ENCODE data around the gene WDR48.

Gene WDR48

GRCh38 chr3:39101022-39101689, 49.3 kb downstream of the WDR48 start:
- no peak for DNase-seq (ENCODE audit: low read depth, low spot score)

- DNase-seq (ENCODE audit: low read depth, low spot score), result no peak
Measured at GRCh38 chr3:39102504-39103323, 50.9 kb downstream of the WDR48 start.

GRCh38 chr3:39103324-39103693, 51.5 kb downstream of the WDR48 start:
- no peak for DNase-seq (ENCODE audit: low read depth, low spot score)

GRCh38 chr3:39103791-39104552, 52.2 kb downstream of the WDR48 start:
- no peak for DNase-seq (ENCODE audit: low read depth, low spot score)

- no peak for DNase-seq (ENCODE audit: low read depth, low spot score)
Measured at GRCh38 chr3:39104961-39105686, 53.3 kb downstream of the WDR48 start.

GRCh38 chr3:39105687-39106063, 53.9 kb downstream of the WDR48 start:
- no peak for DNase-seq (ENCODE audit: low read depth, low spot score)

GRCh38 chr3:39106281-39106811, 54.5 kb downstream of the WDR48 start:
- no peak for DNase-seq (ENCODE audit: low read depth, low spot score)

GRCh38 chr3:39106851-39107387, 55.1 kb downstream of the WDR48 start:
- no peak for DNase-seq (ENCODE audit: low read depth, low spot score)

- DNase-seq (ENCODE audit: low read depth, low spot score), result no peak
Measured at GRCh38 chr3:39107388-39108199, 55.8 kb downstream of the WDR48 start, which contains the start of the genes GORASP1 and TTC21A. Gene GORASP1, minus strand, starts transcription at chr3:39107627. Its CDS starts 86 bp downstream, at chr3:39107541. Gene TTC21A, plus strand, starts transcription at chr3:39107680. Its CDS starts 158 bp downstream, at chr3:39107838.

- DNase-seq (ENCODE audit: low read depth, low spot score), result no peak
Measured at GRCh38 chr3:39108200-39108710, 56.4 kb downstream of the WDR48 start.

GRCh38 chr3:39109086-39109485, 57.3 kb downstream of the WDR48 start:
- DNase-seq (ENCODE audit: low read depth, low spot score), result no peak

GRCh38 chr3:39110041-39110639, 58.3 kb downstream of the WDR48 start:
- DNase-seq (ENCODE audit: low read depth, low spot score), result no peak

- DNase-seq (ENCODE audit: low read depth, low spot score), result no peak
Measured at GRCh38 chr3:39112113-39112512, 60.3 kb downstream of the WDR48 start.

- no peak for DNase-seq (ENCODE audit: low read depth, low spot score)
Measured at GRCh38 chr3:39112535-39112934, 60.7 kb downstream of the WDR48 start.

GRCh38 chr3:39113291-39113690, 61.5 kb downstream of the WDR48 start:
- no peak for DNase-seq (ENCODE audit: low read depth, low spot score)

GRCh38 chr3:39114456-39114855, 62.6 kb downstream of the WDR48 start:
- no peak for DNase-seq (ENCODE audit: low read depth, low spot score)

GRCh38 chr3:39115870-39116269, 64.1 kb downstream of the WDR48 start:
- no peak for DNase-seq (ENCODE audit: low read depth, low spot score)

GRCh38 chr3:39118079-39118478, 66.3 kb downstream of the WDR48 start:
- no peak for DNase-seq (ENCODE audit: low read depth, low spot score)

GRCh38 chr3:39118931-39119660, 67.3 kb downstream of the WDR48 start:
- DNase-seq (ENCODE audit: low read depth, low spot score), result no peak

All from activated naive CD8-positive, alpha-beta T cell treated with anti-CD3 and anti-CD28 coated beads, Interleukin-2, amount 50 U/mL, for 16 hours (primary cell).